K562 (cell line): Measurements from ENCODE around the gene HOXB6. TPM values are rescaled to one million over a fixed set of nuclear protein-coding genes. Genes with fewer than 3 reads are reported as not detected.

Source experiments
- CBX2 ChIP-seq: fragments of 200-600 bp; sonication (generic); IDR thresholded peaks from one replicate; pipeline ENCODE4 v1.6.1; 2012; ENCODE audit warnings: mild to moderate bottlenecking, low read length, inconsistent platforms; ENCODE audit not compliant: insufficient read depth, poor library complexity, severe bottlenecking
- CGGBP1 ChIP-seq: fragments of 250-450 bp; sonication (Bioruptor Pico); IDR thresholded peaks from 2 replicates; pipeline ENCODE4 v1.9.0; 2021; ENCODE audit warnings: mild to moderate bottlenecking
- DEAF1 ChIP-seq: fragments of 450-650 bp; formaldehyde crosslinking; IDR thresholded peaks from 2 replicates; pipeline ENCODE4 v1.4.0; 2020; ENCODE audit warnings: mild to moderate bottlenecking, moderate library complexity
- EGR1 ChIP-seq: fragments of 450-650 bp; conservative IDR thresholded peaks from 2 replicates; pipeline ENCODE4 v1.6.1; 2017; ENCODE audit warnings: mild to moderate bottlenecking
- FIP1L1 ChIP-seq: fragments of 200-400 bp; formaldehyde crosslinking; IDR thresholded peaks from 2 replicates; pipeline ENCODE4 v1.6.1; 2018; ENCODE audit warnings: mild to moderate bottlenecking, low read depth, low read length; ENCODE audit not compliant: poor library complexity, severe bottlenecking
- HMBOX1 ChIP-seq: sonication (generic); IDR thresholded peaks from 2 replicates; pipeline ENCODE4 v1.6.1; 2016
- KLF16 ChIP-seq: IDR thresholded peaks from 2 replicates; pipeline ENCODE4 v1.6.1; 2016; ENCODE audit warnings: antibody characterized with exemption
- MCM7 ChIP-seq, 2 experiments: fragments of 450-650 bp; IDR thresholded peaks; 2 replicates each; pipeline ENCODE4 v1.6.1; 2016 to 2018
- PHF21A ChIP-seq: fragments of 450-650 bp; IDR thresholded peaks from 2 replicates; pipeline ENCODE4 v1.6.1; 2017; ENCODE audit warnings: low read depth, borderline replicate concordance
- PKNOX1 ChIP-seq: fragments of 450-650 bp; IDR thresholded peaks from 2 replicates; pipeline ENCODE4 v1.6.1; 2016
- PTBP1 ChIP-seq: fragments of 200-400 bp; formaldehyde crosslinking; IDR thresholded peaks from 2 replicates; pipeline ENCODE4 v1.6.1; 2017; ENCODE audit warnings: low read depth, low read length
- RREB1 ChIP-seq: fragments of 250-450 bp; sonication (Bioruptor Pico); IDR thresholded peaks from 2 replicates; pipeline ENCODE4 v1.4.0; 2020
- SETDB1 ChIP-seq: IDR thresholded peaks from one replicate; pipeline ENCODE4 v1.6.1; 2012; ENCODE audit warnings: low read length, control low read depth, inconsistent platforms
- SIN3A ChIP-seq, 2 experiments: fragments of 150-350 bp in 1 of 2; IDR thresholded peaks; 2 replicates each; pipeline ENCODE4 v1.6.1; 2011 to 2016; ENCODE audit warnings: borderline replicate concordance in 2 of 2, low read depth in 2 of 2, low read length in 2 of 2, mild to moderate bottlenecking in 2 of 2, moderate library complexity in 2 of 2; ENCODE audit not compliant: control insufficient read depth in 1 of 2
- THRB ChIP-seq: fragments of 450-650 bp; formaldehyde crosslinking; conservative IDR thresholded peaks from 2 replicates; pipeline ENCODE4 v1.4.0; 2022; ENCODE audit warnings: mild to moderate bottlenecking, missing genetic modification characterization
- polyA plus RNA-seq, 8 experiments: library from polyadenylated mRNA; depleted of rRNA in 4 of 8; stranded (reverse) in 5 of 8; unstranded in 3 of 8; fragments of >200 nt; fragmentation: Nextera tagmentation in 2 of 8; fragmentation: Illumina TruSeq in 1 of 8; extraction: Ambion mirVana in 2 of 8; extraction: Trizol in 1 of 8; gene quantifications; 2 replicates each; pipeline versions ENCODE4 v1.2.1 to v1.2.3, GENCODE V29; 2011 to 2014; ENCODE audit warnings: inconsistent platforms in 1 of 8, missing spikeins in 1 of 8
- total RNA-seq, 7 experiments: library from RNA; depleted of rRNA in 6 of 7; stranded (reverse); fragments of >200 nt in 6 of 7; fragmentation: Illumina TruSeq in 2 of 7; extraction: Trizol in 2 of 7; gene quantifications; 2 replicates each; pipeline versions ENCODE4 v1.2.1 to v1.2.3, GENCODE V29; 2011 to 2021; ENCODE audit warnings: low replicate concordance in 1 of 7

HOXB6 gene
- total and polyA plus RNA-seq, 9 of the 15 experiments (the other 6 are each of a cell fraction or from before 2014, with no cell fraction given) = 1.2 to 14.8 (median 4.9) TPM

GRCh38 chr17:48610282-48611211 lies 5.8 kb upstream of the HOXB6 start, which contains the start of gene HOXB7 (continued):
- TF ChIP-seq HMBOX1 = no peak
- no peak for TF ChIP-seq MCM7 (IDR thresholded peaks at IDR 0.05)
- TF ChIP-seq FIP1L1 = peak; percentile 72
- TF ChIP-seq SETDB1 = no peak
- no peak for TF ChIP-seq DEAF1 (CRISPR knock-in tag)
- no peak for TF ChIP-seq CGGBP1 (CRISPR knock-in tag)
- no peak for TF ChIP-seq PKNOX1
- TF ChIP-seq KLF16 = no peak
- no peak for TF ChIP-seq THRB
- TF ChIP-seq CBX2 = no peak
- TF ChIP-seq EGR1 = peak; percentile 68
- TF ChIP-seq SIN3A (IDR thresholded peaks at IDR 0.05; ENCODE audit: borderline replicate concordance in 2 of 2, control insufficient read depth in 1 of 2, low read depth in 2 of 2, low read length in 2 of 2) = no peak
- peak; percentile 73; the same call in 1 of the 2 replicates for TF ChIP-seq PHF21A
- no peak for TF ChIP-seq PTBP1
- no peak for TF ChIP-seq RREB1 (CRISPR knock-in tag)
